ENCODE measurements around the gene CAMK2D.

The CAMK2D gene

GRCh38 chr4:113582737-113583136, 178.8 kb downstream of the CAMK2D start:
- TF ChIP-seq, protein P1, sequence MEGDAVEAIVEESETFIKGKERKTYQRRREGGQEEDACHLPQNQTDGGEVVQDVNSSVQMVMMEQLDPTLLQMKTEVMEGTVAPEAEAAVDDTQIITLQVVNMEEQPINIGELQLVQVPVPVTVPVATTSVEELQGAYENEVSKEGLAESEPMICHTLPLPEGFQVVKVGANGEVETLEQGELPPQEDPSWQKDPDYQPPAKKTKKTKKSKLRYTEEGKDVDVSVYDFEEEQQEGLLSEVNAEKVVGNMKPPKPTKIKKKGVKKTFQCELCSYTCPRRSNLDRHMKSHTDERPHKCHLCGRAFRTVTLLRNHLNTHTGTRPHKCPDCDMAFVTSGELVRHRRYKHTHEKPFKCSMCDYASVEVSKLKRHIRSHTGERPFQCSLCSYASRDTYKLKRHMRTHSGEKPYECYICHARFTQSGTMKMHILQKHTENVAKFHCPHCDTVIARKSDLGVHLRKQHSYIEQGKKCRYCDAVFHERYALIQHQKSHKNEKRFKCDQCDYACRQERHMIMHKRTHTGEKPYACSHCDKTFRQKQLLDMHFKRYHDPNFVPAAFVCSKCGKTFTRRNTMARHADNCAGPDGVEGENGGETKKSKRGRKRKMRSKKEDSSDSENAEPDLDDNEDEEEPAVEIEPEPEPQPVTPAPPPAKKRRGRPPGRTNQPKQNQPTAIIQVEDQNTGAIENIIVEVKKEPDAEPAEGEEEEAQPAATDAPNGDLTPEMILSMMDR (IDR thresholded peaks at IDR 0.05): no peak
- no peak overlapping the region for H3K4me3 ChIP-seq (ENCODE audit: low read depth in 1 of 2, low read length in 1 of 2)
- no peak overlapping the region for H3K27ac ChIP-seq
- H3K4me1 ChIP-seq (ENCODE audit: control insufficient read depth in 1 of 2, insufficient read depth in 1 of 2, low read depth in 1 of 2, low read length in 1 of 2): no peaks in the 10 kb centered on the region
- H3K27me3 ChIP-seq: no peaks in the 10 kb centered on the region
- no peaks in the 10 kb centered on the region for H3K36me3 ChIP-seq
- no peaks in the 10 kb centered on the region for H3K9me3 ChIP-seq

GRCh38 chr4:113579360-113579759, 182.2 kb downstream of the CAMK2D start:
- no peak overlapping the region for H3K27ac ChIP-seq
- TF ChIP-seq, protein P1 (IDR thresholded peaks at IDR 0.05): no peak
- H3K36me3 ChIP-seq: no peaks in the 10 kb centered on the region
- H3K27me3 ChIP-seq: no peaks in the 10 kb centered on the region
- H3K4me3 ChIP-seq (ENCODE audit: low read depth in 1 of 2, low read length in 1 of 2): no peak overlapping the region
- H3K4me1 ChIP-seq (ENCODE audit: control insufficient read depth in 1 of 2, insufficient read depth in 1 of 2, low read depth in 1 of 2, low read length in 1 of 2): no peaks in the 10 kb centered on the region
- H3K9me3 ChIP-seq: no peaks in the 10 kb centered on the region

- Histone ChIP-seq H3K9me3 (no peaks in the 10 kb centered on the region), H3K27ac (no peak overlapping the region), H3K27me3 (no peaks in the 10 kb centered on the region), H3K36me3 (no peaks in the 10 kb centered on the region), H3K4me1 (ENCODE audit: control insufficient read depth in 1 of 2, insufficient read depth in 1 of 2, low read depth in 1 of 2, low read length in 1 of 2) (no peaks in the 10 kb centered on the region), H3K4me3 (ENCODE audit: low read depth in 1 of 2, low read length in 1 of 2) (no peak overlapping the region)
- TF ChIP-seq, protein P1 (IDR thresholded peaks at IDR 0.05): no peak
Observed at GRCh38 chr4:113576947-113577678, 184.4 kb downstream of the CAMK2D start.

DNA sequence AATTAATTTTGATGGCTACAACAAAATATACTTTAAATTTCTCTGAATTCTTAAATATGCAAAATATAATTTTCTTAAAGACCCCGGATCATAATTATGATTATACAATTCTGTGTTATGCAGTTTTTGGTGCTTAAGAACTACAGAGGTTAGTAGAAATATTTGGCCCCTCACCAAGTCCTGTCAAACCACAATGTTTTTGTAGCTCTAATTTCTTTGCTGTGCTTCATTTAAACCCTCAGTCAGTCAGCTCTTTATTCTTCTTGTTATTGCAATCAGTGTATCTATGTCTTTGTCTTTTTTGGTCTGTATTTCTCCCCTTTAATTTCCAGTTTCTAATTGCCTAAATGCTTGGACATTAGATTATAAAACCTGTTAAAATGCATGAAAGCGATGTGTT, 186.1 kb downstream of the CAMK2D start:
- Histone ChIP-seq H3K9me3 (no peaks in the 10 kb centered on the region), H3K4me1 (ENCODE audit: control insufficient read depth in 1 of 2, insufficient read depth in 1 of 2, low read depth in 1 of 2, low read length in 1 of 2) (no peaks in the 10 kb centered on the region), H3K27me3 (no peaks in the 10 kb centered on the region), H3K27ac (no peak overlapping the region), H3K36me3 (no peaks in the 10 kb centered on the region), H3K4me3 (ENCODE audit: low read depth in 1 of 2, low read length in 1 of 2) (no peak overlapping the region)
- TF ChIP-seq, protein P1 (IDR thresholded peaks at IDR 0.05): no peak

DNA sequence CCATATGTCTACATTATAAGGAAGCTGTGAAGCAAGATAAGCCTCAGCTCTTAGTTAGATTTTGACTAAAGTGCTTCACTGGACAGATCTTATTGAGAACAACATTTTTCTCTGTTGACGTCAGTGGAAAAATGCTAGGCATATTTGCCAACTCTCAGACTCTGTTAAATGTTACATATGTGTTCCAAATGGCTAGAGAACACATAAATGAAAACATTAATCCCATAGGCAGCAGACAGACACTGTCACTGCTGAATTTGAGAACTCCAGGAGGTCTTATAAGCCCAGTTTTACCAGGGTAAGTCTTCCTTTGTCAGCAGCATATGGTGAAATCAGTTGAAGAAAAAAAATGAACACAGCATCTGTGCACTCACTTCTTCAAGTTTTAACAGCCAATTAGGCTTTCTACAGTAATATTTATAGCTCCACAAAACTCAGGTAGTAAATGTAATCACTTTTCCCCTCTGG, 186.9 kb downstream of the CAMK2D start:
- TF ChIP-seq, protein P1 (IDR thresholded peaks at IDR 0.05): no peak
- Histone ChIP-seq H3K27me3 (no peaks in the 10 kb centered on the region), H3K27ac (no peak overlapping the region), H3K9me3 (no peaks in the 10 kb centered on the region), H3K36me3 (no peaks in the 10 kb centered on the region), H3K4me1 (ENCODE audit: control insufficient read depth in 1 of 2, insufficient read depth in 1 of 2, low read depth in 1 of 2, low read length in 1 of 2) (no peaks in the 10 kb centered on the region), H3K4me3 (ENCODE audit: low read depth in 1 of 2, low read length in 1 of 2) (no peak overlapping the region)
